ENCODE measurements around the gene ERP29.
"Not testable (repeated sequence)": the region's sequence is repeated elsewhere in the genome, so short reads cannot be mapped to it uniquely, and the experiment has no call there.

Gene ERP29

DNA sequence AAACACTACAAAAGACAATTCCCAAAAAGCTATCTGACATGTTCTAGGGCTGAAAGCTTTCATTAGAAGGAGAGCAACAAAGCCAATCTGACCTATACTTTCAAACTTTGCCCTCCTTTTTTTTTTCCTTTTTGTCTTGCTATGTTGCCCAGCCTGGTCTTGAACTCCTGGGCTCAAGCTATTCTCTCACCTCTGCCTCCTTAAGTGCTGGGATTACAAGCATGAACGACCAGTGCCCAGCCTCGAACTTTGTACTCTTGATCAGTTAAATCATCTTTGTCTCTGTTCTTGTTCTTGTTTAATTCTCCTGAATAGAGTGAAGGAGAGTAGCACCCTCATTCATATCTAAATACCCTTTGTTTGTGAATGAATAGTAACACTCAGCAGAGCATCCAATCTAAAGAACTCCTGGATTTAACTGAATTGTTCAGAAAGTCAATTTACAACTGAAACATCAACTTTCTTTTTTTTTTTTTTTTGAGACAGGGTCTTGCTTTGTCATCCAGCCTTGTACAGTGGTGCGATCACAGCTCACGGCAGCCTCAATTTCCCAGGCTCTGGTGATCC is 22.1 kb downstream of the ERP29 start:
- Histone ChIP-seq H3K9me3 (ENCODE audit: control insufficient read depth, low read length) (no peaks in the 10 kb centered on the region), H2AFZ (ENCODE audit: low read depth, low read length) (no peak overlapping the region), H2BK15ac (ENCODE audit: low read depth, poor library complexity, severe bottlenecking) (no peak overlapping the region), H3K4me3 (ENCODE audit: insufficient read depth in 1 of 2, low read depth in 1 of 2, low read length in 2 of 2) (no peak overlapping the region), H3K36me3 (ENCODE audit: control insufficient read depth in 1 of 2, insufficient read depth in 2 of 2, low read depth in 1 of 2, low read length in 2 of 2) (peaks cover 9 to 90% of the 10 kb centered on the region in 2 experiments), H2BK5ac (ENCODE audit: low read depth, low read length, poor library complexity, severe bottlenecking) (no peak overlapping the region), H3K23ac (ENCODE audit: low read length in 2 of 2) (no peak overlapping the region), H3K27me3 (ENCODE audit: control insufficient read depth in 1 of 2, insufficient read depth in 1 of 2, low read length in 2 of 2) (no peaks in the 10 kb centered on the region), H3K4me2 (ENCODE audit: low read length, poor library complexity, severe bottlenecking) (no peak overlapping the region), H3K4ac (ENCODE audit: low read depth in 1 of 2, low read length in 2 of 2) (no peak overlapping the region), H4K91ac (ENCODE audit: low read length) (no peak overlapping the region), H2BK12ac (ENCODE audit: low read length in 2 of 2) (no peak overlapping the region), H2BK120ac (ENCODE audit: low read depth, low read length) (no peak overlapping the region), H2AK5ac (ENCODE audit: low read length, severe bottlenecking) (no peak overlapping the region), H3K14ac (ENCODE audit: low read length in 2 of 2) (no peak overlapping the region), H3K79me1 (replicated peaks; ENCODE audit: low read length, poor library complexity, severe bottlenecking) (peaks cover 12% of the 10 kb centered on the region), H4K8ac (ENCODE audit: low read length) (no peak overlapping the region), H3K18ac (ENCODE audit: low read depth in 1 of 2, low read length in 2 of 2) (no peak overlapping the region), H3K4me1 (ENCODE audit: control insufficient read depth, insufficient read depth, low read depth, low read length) (no peaks in the 10 kb centered on the region), H3K9ac (ENCODE audit: low read length) (no peak overlapping the region), H3K27ac (ENCODE audit: low read length, poor library complexity, severe bottlenecking) (no peak overlapping the region)
- WGBS = 98% methylated on average over 2 of the region's 4 CpGs
- no peak for DNase-seq

DNA sequence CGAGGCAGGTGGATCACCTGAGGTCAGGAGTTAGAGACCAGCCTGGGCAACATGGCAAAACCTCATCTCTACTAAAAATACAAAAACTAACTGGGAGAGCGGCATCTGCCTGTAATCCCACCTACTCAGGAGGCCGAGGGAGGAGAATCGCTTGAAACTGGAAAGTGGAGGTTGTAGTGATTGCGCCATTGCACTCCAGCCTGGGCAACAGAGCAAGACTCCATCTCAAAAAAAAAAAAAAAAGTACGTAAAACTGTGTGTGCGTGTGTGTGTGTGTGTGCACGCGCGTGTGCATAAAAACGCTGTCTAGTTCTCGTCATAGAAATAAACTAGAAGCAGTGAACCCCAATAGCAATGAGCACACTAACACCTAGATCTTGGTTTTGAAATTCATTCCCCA is 23.4 kb downstream of the ERP29 start:
- not testable (repeated sequence) for H3K4me3 ChIP-seq (ENCODE audit: insufficient read depth in 1 of 2, low read depth in 1 of 2, low read length in 2 of 2); H4K91ac ChIP-seq (ENCODE audit: low read length); H3K9me3 ChIP-seq (ENCODE audit: control insufficient read depth, low read length); H2BK15ac ChIP-seq (ENCODE audit: low read depth, poor library complexity, severe bottlenecking); H3K79me1 ChIP-seq (replicated peaks; ENCODE audit: low read length, poor library complexity, severe bottlenecking); H3K4ac ChIP-seq (ENCODE audit: low read depth in 1 of 2, low read length in 2 of 2); H2BK5ac ChIP-seq (ENCODE audit: low read depth, low read length, poor library complexity, severe bottlenecking); H3K23ac ChIP-seq (ENCODE audit: low read length in 2 of 2); H3K18ac ChIP-seq (ENCODE audit: low read depth in 1 of 2, low read length in 2 of 2); H3K4me2 ChIP-seq (ENCODE audit: low read length, poor library complexity, severe bottlenecking); H2AFZ ChIP-seq (ENCODE audit: low read depth, low read length); H2AK5ac ChIP-seq (ENCODE audit: low read length, severe bottlenecking); H2BK120ac ChIP-seq (ENCODE audit: low read depth, low read length); H3K27me3 ChIP-seq (ENCODE audit: control insufficient read depth in 1 of 2, insufficient read depth in 1 of 2, low read length in 2 of 2); H3K4me1 ChIP-seq (ENCODE audit: control insufficient read depth, insufficient read depth, low read depth, low read length); H2BK12ac ChIP-seq (ENCODE audit: low read length in 2 of 2); H4K8ac ChIP-seq (ENCODE audit: low read length); DNase-seq; H3K14ac ChIP-seq (ENCODE audit: low read length in 2 of 2); H3K27ac ChIP-seq (ENCODE audit: low read length, poor library complexity, severe bottlenecking); H3K9ac ChIP-seq (ENCODE audit: low read length)
- WGBS = 85% methylated on average over 3 of the region's 12 CpGs
- peaks cover 12 to 89% of the 10 kb centered on the region in 2 experiments for H3K36me3 ChIP-seq (ENCODE audit: control insufficient read depth in 1 of 2, insufficient read depth in 2 of 2, low read depth in 1 of 2, low read length in 2 of 2)

DNA sequence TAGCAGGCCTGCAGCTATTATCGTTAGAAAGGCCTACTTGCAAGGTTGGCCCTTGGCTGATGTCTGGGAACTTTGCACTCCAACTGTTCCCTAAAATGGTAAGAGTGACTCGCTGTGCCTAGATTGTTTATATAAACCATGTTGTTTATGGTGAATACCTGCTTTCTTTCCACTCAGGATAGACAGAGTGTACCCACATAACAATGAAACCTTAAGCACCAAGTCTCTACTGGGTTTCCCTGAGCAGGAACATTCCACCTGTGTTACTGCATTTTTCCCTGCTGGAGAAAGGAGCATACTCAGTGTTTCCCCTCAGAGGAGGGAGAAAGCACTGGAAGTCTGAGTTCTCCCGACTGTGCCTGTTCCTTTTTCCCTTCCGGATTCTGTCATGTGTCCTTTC is 32.8 kb downstream of the ERP29 start:
- Histone ChIP-seq H3K4me3 (ENCODE audit: insufficient read depth in 1 of 2, low read depth in 1 of 2, low read length in 2 of 2) (no peak overlapping the region), H4K91ac (ENCODE audit: low read length) (no peak overlapping the region), H2BK5ac (ENCODE audit: low read depth, low read length, poor library complexity, severe bottlenecking) (no peak overlapping the region), H3K4ac (ENCODE audit: low read depth in 1 of 2, low read length in 2 of 2) (no peak overlapping the region), H3K14ac (ENCODE audit: low read length in 2 of 2) (no peak overlapping the region), H2AK5ac (ENCODE audit: low read length, severe bottlenecking) (no peak overlapping the region), H4K8ac (ENCODE audit: low read length) (peak overlapping the region; percentile 1), H2AFZ (ENCODE audit: low read depth, low read length) (no peak overlapping the region), H3K36me3 (ENCODE audit: control insufficient read depth in 1 of 2, insufficient read depth in 2 of 2, low read depth in 1 of 2, low read length in 2 of 2) (peaks cover 23 to 89% of the 10 kb centered on the region in 2 experiments), H3K79me1 (replicated peaks; ENCODE audit: low read length, poor library complexity, severe bottlenecking) (peaks cover 13% of the 10 kb centered on the region), H3K27ac (ENCODE audit: low read length, poor library complexity, severe bottlenecking) (no peak overlapping the region), H3K18ac (ENCODE audit: low read depth in 1 of 2, low read length in 2 of 2) (no peak overlapping the region), H3K4me1 (ENCODE audit: control insufficient read depth, insufficient read depth, low read depth, low read length) (no peaks in the 10 kb centered on the region), H2BK120ac (ENCODE audit: low read depth, low read length) (no peak overlapping the region), H2BK12ac (ENCODE audit: low read length in 2 of 2) (no peak overlapping the region), H3K4me2 (ENCODE audit: low read length, poor library complexity, severe bottlenecking) (no peak overlapping the region), H3K9me3 (ENCODE audit: control insufficient read depth, low read length) (no peaks in the 10 kb centered on the region), H3K23ac (ENCODE audit: low read length in 2 of 2) (no peak overlapping the region), H3K9ac (ENCODE audit: low read length) (no peak overlapping the region), H3K27me3 (ENCODE audit: control insufficient read depth in 1 of 2, insufficient read depth in 1 of 2, low read length in 2 of 2) (no peaks in the 10 kb centered on the region), H2BK15ac (ENCODE audit: low read depth, poor library complexity, severe bottlenecking) (no peak overlapping the region)
- peak; percentile 43 for DNase-seq
- 71% methylated on average over 3 of the region's 4 CpGs for WGBS

DNA sequence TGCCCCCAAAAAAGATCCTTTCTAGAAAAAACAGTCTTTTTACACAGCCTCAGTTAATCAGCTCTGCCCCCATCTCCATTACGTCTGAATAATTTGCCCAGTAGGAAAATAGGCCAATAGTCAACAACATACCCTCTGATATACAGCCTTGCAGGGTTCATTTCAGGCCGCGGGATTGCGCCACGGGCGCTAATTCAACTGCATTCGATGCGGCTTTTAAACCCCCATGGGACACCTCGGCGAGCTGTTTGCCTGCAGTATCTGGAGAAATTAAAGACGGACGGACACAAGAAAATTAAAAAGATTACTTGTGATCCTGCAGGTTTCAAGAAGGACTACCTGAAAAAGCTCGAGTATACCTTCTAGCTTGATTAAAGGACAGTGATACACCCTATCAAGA is 36.1 kb downstream of the ERP29 start:
- Histone ChIP-seq H3K4me1 (ENCODE audit: control insufficient read depth, insufficient read depth, low read depth, low read length) (no peaks in the 10 kb centered on the region), H3K4me3 (ENCODE audit: insufficient read depth in 1 of 2, low read depth in 1 of 2, low read length in 2 of 2) (no peak overlapping the region), H3K9ac (ENCODE audit: low read length) (no peak overlapping the region), H4K8ac (ENCODE audit: low read length) (no peak overlapping the region), H4K91ac (ENCODE audit: low read length) (no peak overlapping the region), H2BK15ac (ENCODE audit: low read depth, poor library complexity, severe bottlenecking) (no peak overlapping the region), H3K27me3 (ENCODE audit: control insufficient read depth in 1 of 2, insufficient read depth in 1 of 2, low read length in 2 of 2) (no peaks in the 10 kb centered on the region), H3K4ac (ENCODE audit: low read depth in 1 of 2, low read length in 2 of 2) (no peak overlapping the region), H2BK12ac (ENCODE audit: low read length in 2 of 2) (no peak overlapping the region), H3K36me3 (ENCODE audit: control insufficient read depth in 1 of 2, insufficient read depth in 2 of 2, low read depth in 1 of 2, low read length in 2 of 2) (peaks cover 25 to 90% of the 10 kb centered on the region in 2 experiments), H2BK5ac (ENCODE audit: low read depth, low read length, poor library complexity, severe bottlenecking) (no peak overlapping the region), H3K18ac (ENCODE audit: low read depth in 1 of 2, low read length in 2 of 2) (no peak overlapping the region), H2BK120ac (ENCODE audit: low read depth, low read length) (no peak overlapping the region), H3K9me3 (ENCODE audit: control insufficient read depth, low read length) (no peaks in the 10 kb centered on the region), H2AFZ (ENCODE audit: low read depth, low read length) (no peak overlapping the region), H3K14ac (ENCODE audit: low read length in 2 of 2) (no peak overlapping the region), H2AK5ac (ENCODE audit: low read length, severe bottlenecking) (no peak overlapping the region), H3K4me2 (ENCODE audit: low read length, poor library complexity, severe bottlenecking) (no peak overlapping the region), H3K79me1 (replicated peaks; ENCODE audit: low read length, poor library complexity, severe bottlenecking) (peaks cover 21% of the 10 kb centered on the region), H3K27ac (ENCODE audit: low read length, poor library complexity, severe bottlenecking) (no peak overlapping the region), H3K23ac (ENCODE audit: low read length in 2 of 2) (no peak overlapping the region)
- DNase-seq = no peak
- WGBS = 98% methylated on average over 13 of the region's 13 CpGs
